ENCODE results near the gene CYBB. TPM values are rescaled to one million over a fixed set of nuclear protein-coding genes. Genes with fewer than 3 reads are reported as not detected.

The CYBB gene
- total and polyA plus RNA-seq, 2 experiments from 2014 or later: 0.06 TPM; not detected in 1

GRCh38 chrX:37813570-37813969 is 33.7 kb downstream of the CYBB start:
- no peaks in the 10 kb centered on the region for H3F3A ChIP-seq (replicated peaks; ENCODE audit: low read depth)
- no peaks in the 10 kb centered on the region for H3K27me3 Mint-ChIP-seq (ENCODE audit: insufficient read depth, low read depth, poor library complexity)
- H3K27ac ChIP-seq (ENCODE audit: low read depth): no peak overlapping the region
- H3K4me3 Mint-ChIP-seq: no peak overlapping the region
- no peaks in the 10 kb centered on the region for H3K4me1 ChIP-seq (ENCODE audit: insufficient read depth)
- H3K27ac Mint-ChIP-seq: no peak overlapping the region
- no peaks in the 10 kb centered on the region for H3K36me3 Mint-ChIP-seq (ENCODE audit: low read depth)
- H2AFZ ChIP-seq: no peak overlapping the region
- no peaks in the 10 kb centered on the region for H3K27me3 ChIP-seq (ENCODE audit: insufficient read depth)
- no peaks in the 10 kb centered on the region for H3K79me2 ChIP-seq (replicated peaks; ENCODE audit: insufficient read depth)
- ATAC-seq (no peak), DNase-seq (ENCODE audit: low spot score) (no peak)
- H3K4me3 ChIP-seq: no peak overlapping the region
- no peaks in the 10 kb centered on the region for H3K4me1 Mint-ChIP-seq
- H4K20me1 ChIP-seq (replicated peaks; ENCODE audit: insufficient read depth): no peaks in the 10 kb centered on the region
- no peaks in the 10 kb centered on the region for H3K9me3 Mint-ChIP-seq
- TF ChIP-seq CREB1 (CRISPR knock-in tag; IDR thresholded peaks at IDR 0.05; ENCODE audit: low read depth): no peak
- no peak for TF ChIP-seq JUNB (IDR thresholded peaks at IDR 0.05; ENCODE audit: unreplicated experiment)
- TF ChIP-seq, protein P1, sequence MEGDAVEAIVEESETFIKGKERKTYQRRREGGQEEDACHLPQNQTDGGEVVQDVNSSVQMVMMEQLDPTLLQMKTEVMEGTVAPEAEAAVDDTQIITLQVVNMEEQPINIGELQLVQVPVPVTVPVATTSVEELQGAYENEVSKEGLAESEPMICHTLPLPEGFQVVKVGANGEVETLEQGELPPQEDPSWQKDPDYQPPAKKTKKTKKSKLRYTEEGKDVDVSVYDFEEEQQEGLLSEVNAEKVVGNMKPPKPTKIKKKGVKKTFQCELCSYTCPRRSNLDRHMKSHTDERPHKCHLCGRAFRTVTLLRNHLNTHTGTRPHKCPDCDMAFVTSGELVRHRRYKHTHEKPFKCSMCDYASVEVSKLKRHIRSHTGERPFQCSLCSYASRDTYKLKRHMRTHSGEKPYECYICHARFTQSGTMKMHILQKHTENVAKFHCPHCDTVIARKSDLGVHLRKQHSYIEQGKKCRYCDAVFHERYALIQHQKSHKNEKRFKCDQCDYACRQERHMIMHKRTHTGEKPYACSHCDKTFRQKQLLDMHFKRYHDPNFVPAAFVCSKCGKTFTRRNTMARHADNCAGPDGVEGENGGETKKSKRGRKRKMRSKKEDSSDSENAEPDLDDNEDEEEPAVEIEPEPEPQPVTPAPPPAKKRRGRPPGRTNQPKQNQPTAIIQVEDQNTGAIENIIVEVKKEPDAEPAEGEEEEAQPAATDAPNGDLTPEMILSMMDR (conservative IDR thresholded peaks at IDR 0.05; ENCODE audit: low read depth in 2 of 2): no peak
- H3K9me2 ChIP-seq (ENCODE audit: insufficient read depth): no peaks in the 10 kb centered on the region
- no peaks in the 10 kb centered on the region for H3K36me3 ChIP-seq (ENCODE audit: insufficient read depth)
- no peak overlapping the region for H3K4me2 ChIP-seq

GRCh38 chrX:37815366-37815765 is 35.5 kb downstream of the CYBB start:
- TF ChIP-seq POLR2AphosphoS5 (IDR thresholded peaks at IDR 0.05; ENCODE audit: low read depth) (no peak), STAT1 (IDR thresholded peaks at IDR 0.05; ENCODE audit: unreplicated experiment) (no peak), CREB1 (CRISPR knock-in tag; IDR thresholded peaks at IDR 0.05; ENCODE audit: low read depth) (no peak)
- TF ChIP-seq, protein P1 (conservative IDR thresholded peaks at IDR 0.05; ENCODE audit: low read depth in 2 of 2): no peak
- TF ChIP-seq, protein P2, sequence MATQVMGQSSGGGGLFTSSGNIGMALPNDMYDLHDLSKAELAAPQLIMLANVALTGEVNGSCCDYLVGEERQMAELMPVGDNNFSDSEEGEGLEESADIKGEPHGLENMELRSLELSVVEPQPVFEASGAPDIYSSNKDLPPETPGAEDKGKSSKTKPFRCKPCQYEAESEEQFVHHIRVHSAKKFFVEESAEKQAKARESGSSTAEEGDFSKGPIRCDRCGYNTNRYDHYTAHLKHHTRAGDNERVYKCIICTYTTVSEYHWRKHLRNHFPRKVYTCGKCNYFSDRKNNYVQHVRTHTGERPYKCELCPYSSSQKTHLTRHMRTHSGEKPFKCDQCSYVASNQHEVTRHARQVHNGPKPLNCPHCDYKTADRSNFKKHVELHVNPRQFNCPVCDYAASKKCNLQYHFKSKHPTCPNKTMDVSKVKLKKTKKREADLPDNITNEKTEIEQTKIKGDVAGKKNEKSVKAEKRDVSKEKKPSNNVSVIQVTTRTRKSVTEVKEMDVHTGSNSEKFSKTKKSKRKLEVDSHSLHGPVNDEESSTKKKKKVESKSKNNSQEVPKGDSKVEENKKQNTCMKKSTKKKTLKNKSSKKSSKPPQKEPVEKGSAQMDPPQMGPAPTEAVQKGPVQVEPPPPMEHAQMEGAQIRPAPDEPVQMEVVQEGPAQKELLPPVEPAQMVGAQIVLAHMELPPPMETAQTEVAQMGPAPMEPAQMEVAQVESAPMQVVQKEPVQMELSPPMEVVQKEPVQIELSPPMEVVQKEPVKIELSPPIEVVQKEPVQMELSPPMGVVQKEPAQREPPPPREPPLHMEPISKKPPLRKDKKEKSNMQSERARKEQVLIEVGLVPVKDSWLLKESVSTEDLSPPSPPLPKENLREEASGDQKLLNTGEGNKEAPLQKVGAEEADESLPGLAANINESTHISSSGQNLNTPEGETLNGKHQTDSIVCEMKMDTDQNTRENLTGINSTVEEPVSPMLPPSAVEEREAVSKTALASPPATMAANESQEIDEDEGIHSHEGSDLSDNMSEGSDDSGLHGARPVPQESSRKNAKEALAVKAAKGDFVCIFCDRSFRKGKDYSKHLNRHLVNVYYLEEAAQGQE (IDR thresholded peaks at IDR 0.05; ENCODE audit: unreplicated experiment): no peak
- Histone ChIP-seq H3K4me2 (no peak overlapping the region), H4K20me1 (replicated peaks; ENCODE audit: insufficient read depth) (no peaks in the 10 kb centered on the region), H3K4me1 (ENCODE audit: insufficient read depth) (no peaks in the 10 kb centered on the region), H3K9me2 (ENCODE audit: insufficient read depth) (no peaks in the 10 kb centered on the region), H3K4me3 (no peak overlapping the region), H3K27me3 (ENCODE audit: insufficient read depth) (no peaks in the 10 kb centered on the region), H3F3A (replicated peaks; ENCODE audit: low read depth) (no peaks in the 10 kb centered on the region), H3K27ac (ENCODE audit: low read depth) (no peak overlapping the region), H3K36me3 (ENCODE audit: insufficient read depth) (no peaks in the 10 kb centered on the region), H3K79me2 (replicated peaks; ENCODE audit: insufficient read depth) (no peaks in the 10 kb centered on the region), H2AFZ (no peak overlapping the region)
- no peaks in the 10 kb centered on the region for H3K9me3 Mint-ChIP-seq
- H3K4me1 Mint-ChIP-seq: no peaks in the 10 kb centered on the region
- H3K27ac Mint-ChIP-seq: no peak overlapping the region
- H3K4me3 Mint-ChIP-seq: no peak overlapping the region
- DNase-seq (ENCODE audit: low spot score) (no peak), ATAC-seq (no peak)
- H3K27me3 Mint-ChIP-seq (ENCODE audit: insufficient read depth, low read depth, poor library complexity): no peaks in the 10 kb centered on the region
- no peaks in the 10 kb centered on the region for H3K36me3 Mint-ChIP-seq (ENCODE audit: low read depth)
